Measurements from ENCODE around the gene MAST4.

DNA sequence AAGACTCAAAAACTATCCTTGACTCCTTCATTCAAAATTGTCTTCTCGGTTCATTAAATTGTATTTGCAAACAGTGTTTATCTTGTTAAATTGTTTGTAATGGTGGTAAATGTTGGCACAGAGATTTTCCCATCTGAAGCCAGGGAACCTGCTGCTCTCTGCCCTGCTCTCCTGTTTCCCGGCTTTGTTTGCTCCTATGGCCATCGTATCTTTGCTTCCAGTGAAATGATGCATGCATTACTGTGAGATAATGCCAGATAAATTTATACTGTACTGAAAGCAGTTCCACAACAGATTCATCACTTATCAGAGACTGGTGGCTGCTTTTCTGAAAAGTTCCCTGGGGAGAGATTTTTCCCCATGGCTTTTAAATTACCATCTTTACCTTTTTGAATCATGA lies 519.1 kb downstream of the MAST4 start:
- no peak for TF ChIP-seq POLR2A (IDR thresholded peaks at IDR 0.05; ENCODE audit: low read depth, low read length)
- TF ChIP-seq TAF1 (IDR thresholded peaks at IDR 0.05; ENCODE audit: low read depth, low read length): no peak
- no peak for TF ChIP-seq SPI1 (IDR thresholded peaks at IDR 0.05; ENCODE audit: low read depth, low read length)
- no peak for TF ChIP-seq POLR2AphosphoS5 (IDR thresholded peaks at IDR 0.05; ENCODE audit: low read depth, low read length)
- TF ChIP-seq POU2F2 (IDR thresholded peaks at IDR 0.05; ENCODE audit: low read depth, low read length): no peak

Measured in GM12891 (cell line).